GM23338 (cell line): ENCODE results near the gene TSHZ3. TPM values are rescaled to one million over a fixed set of nuclear protein-coding genes. Genes with fewer than 3 reads are reported as not detected.

Experiments
- ATAC-seq: fragments of 200-7000 bp; cut with Tn5 transposase; 3 replicates; pipeline ENCODE4 v1.9.1; 2020
- DNase-seq: peaks from one replicate; pipeline ENCODE4 v3.0.0-alpha.2; 2015; ENCODE audit warnings: low spot score
- H2AFZ ChIP-seq: fragments of 200-600 bp; sonication (generic); 2 replicates; pipeline ENCODE4 v1.8.0; 2016; ENCODE audit warnings: antibody characterized with exemption, mild to moderate bottlenecking, moderate library complexity
- H3F3A ChIP-seq: fragments of 200-600 bp; sonication (generic); replicated peaks from 2 replicates; pipeline ENCODE4 v1.8.0; 2017; ENCODE audit warnings: antibody characterized with exemption, mixed run types, low read depth
- H3K27ac ChIP-seq: fragments of 200-600 bp; sonication (generic); 2 replicates; pipeline ENCODE4 v1.6.1; 2016; ENCODE audit warnings: low read depth
- H3K27me3 ChIP-seq: fragments of 200-600 bp; sonication (generic); 2 replicates; pipeline ENCODE4 v1.8.0; 2016; ENCODE audit warnings: mild to moderate bottlenecking, mixed run types, moderate library complexity; ENCODE audit not compliant: insufficient read depth
- H3K36me3 ChIP-seq: fragments of 200-600 bp; sonication (generic); 2 replicates; pipeline ENCODE4 v1.8.0; 2016; ENCODE audit warnings: mild to moderate bottlenecking; ENCODE audit not compliant: insufficient read depth
- H3K4me1 ChIP-seq: fragments of 200-600 bp; sonication (generic); 2 replicates; pipeline ENCODE4 v1.8.0; 2016; ENCODE audit warnings: mild to moderate bottlenecking, moderate library complexity; ENCODE audit not compliant: insufficient read depth
- H3K4me2 ChIP-seq: fragments of 200-600 bp; sonication (generic); 2 replicates; pipeline ENCODE4 v1.7.1; 2017; ENCODE audit warnings: mixed run types
- H3K4me3 ChIP-seq: fragments of 200-600 bp; sonication (generic); 2 replicates; pipeline ENCODE4 v1.6.1; 2016; ENCODE audit warnings: mixed run types
- H3K79me2 ChIP-seq: fragments of 200-600 bp; sonication (generic); replicated peaks from 2 replicates; pipeline ENCODE4 v1.8.0; 2017; ENCODE audit warnings: mild to moderate bottlenecking; ENCODE audit not compliant: insufficient read depth
- H3K9me2 ChIP-seq: fragments of 200-600 bp; sonication (generic); 2 replicates; pipeline ENCODE4 v1.8.0; 2017; ENCODE audit not compliant: insufficient read depth
- H4K20me1 ChIP-seq: fragments of 200-600 bp; sonication (generic); replicated peaks from 2 replicates; pipeline ENCODE4 v1.8.0; 2017; ENCODE audit warnings: mild to moderate bottlenecking; ENCODE audit not compliant: insufficient read depth
- H3K27ac Mint-ChIP-seq: 2 replicates; pipeline ENCODE4 v1.8.0; 2020; ENCODE audit warnings: inconsistent platforms, mild to moderate bottlenecking, moderate library complexity, mixed read lengths
- H3K27me3 Mint-ChIP-seq: 3 replicates; pipeline ENCODE4 v1.8.0; 2022; ENCODE audit warnings: low read depth, mild to moderate bottlenecking, moderate library complexity, mixed read lengths, inconsistent platforms; ENCODE audit not compliant: insufficient read depth, poor library complexity
- H3K36me3 Mint-ChIP-seq: 3 replicates; pipeline ENCODE4 v1.8.0; 2021; ENCODE audit warnings: low read depth, mild to moderate bottlenecking, inconsistent platforms, moderate library complexity, mixed read lengths
- H3K4me1 Mint-ChIP-seq: 3 replicates; pipeline ENCODE4 v1.8.0; 2020; ENCODE audit warnings: mild to moderate bottlenecking, inconsistent platforms, mixed read lengths
- H3K4me3 Mint-ChIP-seq: 3 replicates; pipeline ENCODE4 v1.8.0; 2021; ENCODE audit warnings: moderate library complexity, mild to moderate bottlenecking, inconsistent platforms, mixed read lengths
- H3K9me3 Mint-ChIP-seq: 3 replicates; pipeline ENCODE4 v1.8.0; 2020; ENCODE audit warnings: moderate library complexity, mild to moderate bottlenecking, inconsistent platforms, mixed read lengths
- CREB1 ChIP-seq: fragments of 250-450 bp; sonication (Bioruptor Pico); IDR thresholded peaks from 2 replicates; pipeline ENCODE4 v1.5.0; 2020; ENCODE audit warnings: low read depth, mild to moderate bottlenecking, moderate library complexity
- EZH2 ChIP-seq: fragments of 200-600 bp; sonication (generic); IDR thresholded peaks from one replicate; pipeline ENCODE4 v1.8.0; 2017; ENCODE audit warnings: antibody characterized with exemption, mild to moderate bottlenecking, low read depth; ENCODE audit not compliant: unreplicated experiment
- EZH2phosphoT487 ChIP-seq: fragments of 200-600 bp; sonication (generic); IDR thresholded peaks from one replicate; pipeline ENCODE4 v1.8.1; 2018; ENCODE audit warnings: antibody characterized with exemption; ENCODE audit not compliant: unreplicated experiment
- JUNB ChIP-seq: IDR thresholded peaks from one replicate; pipeline ENCODE4 v1.6.1; 2016; ENCODE audit warnings: antibody characterized with exemption; ENCODE audit not compliant: unreplicated experiment
- POLR2AphosphoS5 ChIP-seq: IDR thresholded peaks from 2 replicates; pipeline ENCODE4 v1.6.1; 2016; ENCODE audit warnings: antibody characterized with exemption, low read depth
- STAT1 ChIP-seq: IDR thresholded peaks from one replicate; pipeline ENCODE4 v1.6.1; 2016; ENCODE audit warnings: antibody characterized with exemption; ENCODE audit not compliant: unreplicated experiment
- ZNF114 ChIP-seq: fragments of 250-450 bp; sonication (Bioruptor Pico); IDR thresholded peaks from 2 replicates; pipeline ENCODE4 v1.5.0; 2020; ENCODE audit warnings: mild to moderate bottlenecking, moderate library complexity
- ZNF331 ChIP-seq: fragments of 250-450 bp; sonication (Bioruptor Pico); IDR thresholded peaks from 2 replicates; pipeline ENCODE4 v1.5.0; 2020; ENCODE audit warnings: low read depth, mild to moderate bottlenecking, moderate library complexity
- polyA plus RNA-seq: library from polyadenylated mRNA; unstranded; fragments of >200 nt; fragmentation: Nextera tagmentation; extraction: Ambion mirVana; gene quantifications from 2 replicates; pipeline ENCODE4 v1.2.1, GENCODE V29; 2016
- total RNA-seq: library from RNA; depleted of rRNA; stranded (reverse); fragments of >200 nt; shearing (Covaris generic); gene quantifications from 2 replicates; pipeline ENCODE4 v1.2.3, GENCODE V29; 2014
- TF ChIP-seq, protein P1 (sequence below), 2 experiments: fragments of 200-600 bp in 1 of 2; sonication (generic) in 1 of 2; conservative IDR thresholded peaks; 2 replicates each; pipeline versions ENCODE4 v1.5.1 to v1.6.1; 2016 to 2017; ENCODE audit warnings: antibody characterized with exemption in 2 of 2, low read depth in 2 of 2, mild to moderate bottlenecking in 2 of 2, moderate library complexity in 1 of 2
- TF ChIP-seq, protein P2 (sequence below): IDR thresholded peaks from 2 replicates; pipeline ENCODE4 v1.6.1; 2016; ENCODE audit warnings: antibody characterized with exemption
- TF ChIP-seq, protein P3 (sequence below): IDR thresholded peaks from one replicate; pipeline ENCODE4 v1.6.1; 2018; ENCODE audit warnings: antibody characterized with exemption; ENCODE audit not compliant: unreplicated experiment

The TSHZ3 gene
- total and polyA plus RNA-seq, 2 experiments from 2014 or later, result 3.8 to 8.9 TPM

DNA sequence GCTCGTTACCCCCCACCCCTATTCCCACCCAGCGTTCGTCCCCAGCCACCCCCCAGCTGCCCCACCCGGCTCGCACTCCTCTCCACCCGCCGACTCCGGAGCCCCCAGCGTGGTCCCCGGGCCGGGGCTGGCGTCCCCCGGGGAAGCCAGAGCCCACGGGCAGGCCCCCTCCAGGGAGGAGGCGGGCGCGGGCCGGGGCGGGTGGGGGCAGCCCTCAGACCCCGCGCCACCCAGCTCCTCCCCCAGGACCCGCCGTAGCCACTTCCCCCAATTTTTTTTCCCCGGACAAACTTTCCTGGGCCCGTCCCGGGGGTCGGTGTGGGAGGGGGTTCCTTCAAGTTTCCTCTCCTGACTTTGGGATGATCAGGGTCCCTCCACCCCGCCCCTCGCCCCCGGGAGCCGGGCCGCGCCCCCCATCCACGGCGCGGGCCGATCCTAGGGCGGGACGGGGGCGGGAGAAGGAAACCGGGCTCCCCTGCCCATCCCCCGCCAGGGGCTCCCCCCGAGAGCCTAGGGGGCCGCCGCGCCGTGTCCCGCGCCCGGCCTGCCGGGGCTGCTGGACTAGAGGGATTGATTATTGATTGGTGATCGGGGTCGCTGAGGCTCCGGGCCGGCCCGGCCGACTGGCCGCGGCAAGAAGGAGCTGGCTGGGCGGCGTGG is 927 bp upstream of the TSHZ3 start:
- H3K9me2 ChIP-seq, result no peaks in the 10 kb centered on the region
- H4K20me1 ChIP-seq, result peaks cover 19% of the 10 kb centered on the region
- 0 out of 2 replicates have a peak overlapping the region, but pooled peaks have one; percentile 43 for H2AFZ ChIP-seq
- DNase-seq, result no peak
- TF ChIP-seq, protein P1, sequence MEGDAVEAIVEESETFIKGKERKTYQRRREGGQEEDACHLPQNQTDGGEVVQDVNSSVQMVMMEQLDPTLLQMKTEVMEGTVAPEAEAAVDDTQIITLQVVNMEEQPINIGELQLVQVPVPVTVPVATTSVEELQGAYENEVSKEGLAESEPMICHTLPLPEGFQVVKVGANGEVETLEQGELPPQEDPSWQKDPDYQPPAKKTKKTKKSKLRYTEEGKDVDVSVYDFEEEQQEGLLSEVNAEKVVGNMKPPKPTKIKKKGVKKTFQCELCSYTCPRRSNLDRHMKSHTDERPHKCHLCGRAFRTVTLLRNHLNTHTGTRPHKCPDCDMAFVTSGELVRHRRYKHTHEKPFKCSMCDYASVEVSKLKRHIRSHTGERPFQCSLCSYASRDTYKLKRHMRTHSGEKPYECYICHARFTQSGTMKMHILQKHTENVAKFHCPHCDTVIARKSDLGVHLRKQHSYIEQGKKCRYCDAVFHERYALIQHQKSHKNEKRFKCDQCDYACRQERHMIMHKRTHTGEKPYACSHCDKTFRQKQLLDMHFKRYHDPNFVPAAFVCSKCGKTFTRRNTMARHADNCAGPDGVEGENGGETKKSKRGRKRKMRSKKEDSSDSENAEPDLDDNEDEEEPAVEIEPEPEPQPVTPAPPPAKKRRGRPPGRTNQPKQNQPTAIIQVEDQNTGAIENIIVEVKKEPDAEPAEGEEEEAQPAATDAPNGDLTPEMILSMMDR (conservative IDR thresholded peaks at IDR 0.05; ENCODE audit: low read depth in 2 of 2), result no peak
- TF ChIP-seq ZNF331 (CRISPR knock-in tag), result no peak
- TF ChIP-seq ZNF114 (CRISPR knock-in tag), result no peak
- no peak for TF ChIP-seq CREB1 (CRISPR knock-in tag)
- no peak for TF ChIP-seq POLR2AphosphoS5
- TF ChIP-seq, protein P2, sequence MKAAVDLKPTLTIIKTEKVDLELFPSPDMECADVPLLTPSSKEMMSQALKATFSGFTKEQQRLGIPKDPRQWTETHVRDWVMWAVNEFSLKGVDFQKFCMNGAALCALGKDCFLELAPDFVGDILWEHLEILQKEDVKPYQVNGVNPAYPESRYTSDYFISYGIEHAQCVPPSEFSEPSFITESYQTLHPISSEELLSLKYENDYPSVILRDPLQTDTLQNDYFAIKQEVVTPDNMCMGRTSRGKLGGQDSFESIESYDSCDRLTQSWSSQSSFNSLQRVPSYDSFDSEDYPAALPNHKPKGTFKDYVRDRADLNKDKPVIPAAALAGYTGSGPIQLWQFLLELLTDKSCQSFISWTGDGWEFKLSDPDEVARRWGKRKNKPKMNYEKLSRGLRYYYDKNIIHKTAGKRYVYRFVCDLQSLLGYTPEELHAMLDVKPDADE, result no peak
- TF ChIP-seq EZH2, result no peak
- no peak for TF ChIP-seq EZH2phosphoT487
- H3K4me1 Mint-ChIP-seq, result peaks cover 52% of the 10 kb centered on the region
- no peak for ATAC-seq
- H3K4me3 ChIP-seq, result peak overlapping the region; percentile 92
- H3K9me3 Mint-ChIP-seq, result peaks cover 5% of the 10 kb centered on the region; the same call in 2 of the 3 replicates
- H3K27me3 Mint-ChIP-seq, result peaks cover 60% of the 10 kb centered on the region
- H3K36me3 Mint-ChIP-seq, result peaks cover 2% of the 10 kb centered on the region; the same call in 2 of the 3 replicates
- H3K4me2 ChIP-seq, result peak overlapping the region; percentile 77; the same call in 1 of the 2 replicates
- H3K27ac Mint-ChIP-seq, result no peak overlapping the region
- H3K4me1 ChIP-seq, result peaks cover 54% of the 10 kb centered on the region
- peaks cover 7% of the 10 kb centered on the region for H3F3A ChIP-seq
- H3K27ac ChIP-seq, result no peak overlapping the region
- H3K36me3 ChIP-seq, result no peaks in the 10 kb centered on the region
- peak overlapping the region; percentile 69 for H3K4me3 Mint-ChIP-seq
- peaks cover 33% of the 10 kb centered on the region for H3K79me2 ChIP-seq
- peaks cover 73% of the 10 kb centered on the region for H3K27me3 ChIP-seq

DNA sequence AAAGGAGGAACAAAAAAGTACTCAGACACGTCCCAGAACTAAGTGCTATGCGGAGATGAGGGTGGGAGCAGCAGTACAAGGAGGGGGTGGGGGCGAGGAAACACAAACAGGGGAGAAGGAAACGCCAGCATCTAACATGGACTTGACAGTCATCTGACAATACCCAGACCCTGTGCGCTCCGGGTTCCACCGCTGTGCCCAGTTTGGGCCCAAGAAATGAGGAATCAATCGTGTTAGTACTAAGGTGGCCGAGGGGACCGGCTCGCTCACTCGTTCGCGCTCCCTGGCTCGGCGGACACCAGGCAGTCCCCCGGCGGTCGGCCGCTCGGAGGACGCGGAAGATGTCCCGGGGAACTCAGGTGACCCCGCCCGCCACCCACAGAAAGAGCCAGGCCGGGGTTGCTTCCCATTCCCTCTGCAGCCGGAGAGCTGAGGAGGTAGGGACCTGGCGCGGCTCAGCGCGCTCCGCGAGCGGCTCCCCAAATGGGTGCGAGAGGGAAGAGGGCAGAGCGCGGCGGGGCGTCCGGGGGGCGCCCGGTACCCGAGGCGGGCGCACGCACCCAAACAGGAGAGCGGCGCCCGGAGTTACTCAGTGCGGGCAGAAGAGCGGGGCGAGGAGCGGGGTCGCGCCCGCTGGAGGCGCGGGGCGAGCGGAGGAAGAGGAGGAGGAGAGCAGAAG is 616 bp downstream of the TSHZ3 start:
- Histone ChIP-seq H2AFZ (peak overlapping the region; percentile 72; the same call in 1 of the 2 replicates), H3K27ac (no peak overlapping the region), H3F3A (peaks cover 5% of the 10 kb centered on the region), H3K27me3 (peaks cover 58% of the 10 kb centered on the region), H3K4me2 (peak overlapping the region; percentile 91), H3K4me1 (peaks cover 43% of the 10 kb centered on the region), H3K4me3 (peak overlapping the region; percentile 92), H3K79me2 (peaks cover 47% of the 10 kb centered on the region), H3K36me3 (no peaks in the 10 kb centered on the region), H4K20me1 (peaks cover 19% of the 10 kb centered on the region), H3K9me2 (no peaks in the 10 kb centered on the region)
- DNase-seq (peak; percentile 39), ATAC-seq (peak; percentile 6)
- H3K27me3 Mint-ChIP-seq, result peaks cover 46% of the 10 kb centered on the region
- H3K4me1 Mint-ChIP-seq, result peaks cover 52% of the 10 kb centered on the region
- H3K9me3 Mint-ChIP-seq, result peaks cover 5% of the 10 kb centered on the region; the same call in 2 of the 3 replicates
- H3K36me3 Mint-ChIP-seq, result peaks cover 2% of the 10 kb centered on the region; the same call in 2 of the 3 replicates
- no peak overlapping the region for H3K27ac Mint-ChIP-seq
- peak overlapping the region; percentile 81 for H3K4me3 Mint-ChIP-seq
- TF ChIP-seq ZNF331 (CRISPR knock-in tag) (no peak), ZNF114 (CRISPR knock-in tag) (no peak), JUNB (no peak), CREB1 (CRISPR knock-in tag) (no peak), EZH2 (no peak), POLR2AphosphoS5 (no peak), STAT1 (no peak)
- TF ChIP-seq, protein P2, result no peak
- TF ChIP-seq, protein P1 (conservative IDR thresholded peaks at IDR 0.05; ENCODE audit: low read depth in 2 of 2), result no peak
- TF ChIP-seq, protein P3, sequence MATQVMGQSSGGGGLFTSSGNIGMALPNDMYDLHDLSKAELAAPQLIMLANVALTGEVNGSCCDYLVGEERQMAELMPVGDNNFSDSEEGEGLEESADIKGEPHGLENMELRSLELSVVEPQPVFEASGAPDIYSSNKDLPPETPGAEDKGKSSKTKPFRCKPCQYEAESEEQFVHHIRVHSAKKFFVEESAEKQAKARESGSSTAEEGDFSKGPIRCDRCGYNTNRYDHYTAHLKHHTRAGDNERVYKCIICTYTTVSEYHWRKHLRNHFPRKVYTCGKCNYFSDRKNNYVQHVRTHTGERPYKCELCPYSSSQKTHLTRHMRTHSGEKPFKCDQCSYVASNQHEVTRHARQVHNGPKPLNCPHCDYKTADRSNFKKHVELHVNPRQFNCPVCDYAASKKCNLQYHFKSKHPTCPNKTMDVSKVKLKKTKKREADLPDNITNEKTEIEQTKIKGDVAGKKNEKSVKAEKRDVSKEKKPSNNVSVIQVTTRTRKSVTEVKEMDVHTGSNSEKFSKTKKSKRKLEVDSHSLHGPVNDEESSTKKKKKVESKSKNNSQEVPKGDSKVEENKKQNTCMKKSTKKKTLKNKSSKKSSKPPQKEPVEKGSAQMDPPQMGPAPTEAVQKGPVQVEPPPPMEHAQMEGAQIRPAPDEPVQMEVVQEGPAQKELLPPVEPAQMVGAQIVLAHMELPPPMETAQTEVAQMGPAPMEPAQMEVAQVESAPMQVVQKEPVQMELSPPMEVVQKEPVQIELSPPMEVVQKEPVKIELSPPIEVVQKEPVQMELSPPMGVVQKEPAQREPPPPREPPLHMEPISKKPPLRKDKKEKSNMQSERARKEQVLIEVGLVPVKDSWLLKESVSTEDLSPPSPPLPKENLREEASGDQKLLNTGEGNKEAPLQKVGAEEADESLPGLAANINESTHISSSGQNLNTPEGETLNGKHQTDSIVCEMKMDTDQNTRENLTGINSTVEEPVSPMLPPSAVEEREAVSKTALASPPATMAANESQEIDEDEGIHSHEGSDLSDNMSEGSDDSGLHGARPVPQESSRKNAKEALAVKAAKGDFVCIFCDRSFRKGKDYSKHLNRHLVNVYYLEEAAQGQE, result no peak
